Measurements from ENCODE around the gene CACNG4. TPM values are rescaled to one million over a fixed set of nuclear protein-coding genes. Genes with fewer than 3 reads are reported as not detected.
A peak's percentile ranks its signal among the peaks of the same experiment; 100 is the strongest.

Gene CACNG4
- polyA plus RNA-seq, 2 of the 4 experiments (the other 2 are of a cell fraction), result 6.2 to 10.2 TPM

DNA sequence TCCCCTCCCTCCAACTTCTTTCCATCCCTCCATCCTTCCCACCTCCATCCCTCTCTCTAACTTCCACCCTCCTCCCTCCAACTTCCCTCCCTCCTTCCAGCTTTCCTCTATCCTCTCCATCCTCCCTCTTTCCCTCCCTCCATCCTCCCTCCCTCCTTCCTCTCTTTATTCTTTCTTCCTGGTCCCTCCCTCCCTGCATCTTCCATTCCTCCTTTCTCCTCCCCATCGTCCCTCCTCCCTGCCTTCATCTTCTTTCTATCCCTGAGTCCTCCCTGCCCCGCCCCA lies 11.8 kb downstream of the CACNG4 start:
- ATAC-seq, result no peak
- TF ChIP-seq, protein P1, sequence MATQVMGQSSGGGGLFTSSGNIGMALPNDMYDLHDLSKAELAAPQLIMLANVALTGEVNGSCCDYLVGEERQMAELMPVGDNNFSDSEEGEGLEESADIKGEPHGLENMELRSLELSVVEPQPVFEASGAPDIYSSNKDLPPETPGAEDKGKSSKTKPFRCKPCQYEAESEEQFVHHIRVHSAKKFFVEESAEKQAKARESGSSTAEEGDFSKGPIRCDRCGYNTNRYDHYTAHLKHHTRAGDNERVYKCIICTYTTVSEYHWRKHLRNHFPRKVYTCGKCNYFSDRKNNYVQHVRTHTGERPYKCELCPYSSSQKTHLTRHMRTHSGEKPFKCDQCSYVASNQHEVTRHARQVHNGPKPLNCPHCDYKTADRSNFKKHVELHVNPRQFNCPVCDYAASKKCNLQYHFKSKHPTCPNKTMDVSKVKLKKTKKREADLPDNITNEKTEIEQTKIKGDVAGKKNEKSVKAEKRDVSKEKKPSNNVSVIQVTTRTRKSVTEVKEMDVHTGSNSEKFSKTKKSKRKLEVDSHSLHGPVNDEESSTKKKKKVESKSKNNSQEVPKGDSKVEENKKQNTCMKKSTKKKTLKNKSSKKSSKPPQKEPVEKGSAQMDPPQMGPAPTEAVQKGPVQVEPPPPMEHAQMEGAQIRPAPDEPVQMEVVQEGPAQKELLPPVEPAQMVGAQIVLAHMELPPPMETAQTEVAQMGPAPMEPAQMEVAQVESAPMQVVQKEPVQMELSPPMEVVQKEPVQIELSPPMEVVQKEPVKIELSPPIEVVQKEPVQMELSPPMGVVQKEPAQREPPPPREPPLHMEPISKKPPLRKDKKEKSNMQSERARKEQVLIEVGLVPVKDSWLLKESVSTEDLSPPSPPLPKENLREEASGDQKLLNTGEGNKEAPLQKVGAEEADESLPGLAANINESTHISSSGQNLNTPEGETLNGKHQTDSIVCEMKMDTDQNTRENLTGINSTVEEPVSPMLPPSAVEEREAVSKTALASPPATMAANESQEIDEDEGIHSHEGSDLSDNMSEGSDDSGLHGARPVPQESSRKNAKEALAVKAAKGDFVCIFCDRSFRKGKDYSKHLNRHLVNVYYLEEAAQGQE (IDR thresholded peaks at IDR 0.05), result no peak
- TF ChIP-seq HEYL (CRISPR knock-in tag; IDR thresholded peaks at IDR 0.05) (no peak), POLR2AphosphoS2 (conservative IDR thresholded peaks at IDR 0.05; ENCODE audit: low read length) (no peak), FOSL2 (IDR thresholded peaks at IDR 0.05) (no peak), FOSL2 (CRISPR knock-in tag; IDR thresholded peaks at IDR 0.05) (no peak), BHLHE40 (IDR thresholded peaks at IDR 0.05; ENCODE audit: low read depth, low read length) (no peak), CEBPB (IDR thresholded peaks at IDR 0.05) (no peak), ZNF302 (CRISPR knock-in tag; IDR thresholded peaks at IDR 0.05) (no peak), HOXA7 (CRISPR knock-in tag; IDR thresholded peaks at IDR 0.05) (no peak), RCOR1 (IDR thresholded peaks at IDR 0.05; ENCODE audit: low read depth, low read length) (no peak), NPAS2 (CRISPR knock-in tag; IDR thresholded peaks at IDR 0.05; ENCODE audit: borderline replicate concordance) (no peak), ZFP36 (IDR thresholded peaks at IDR 0.05; ENCODE audit: borderline replicate concordance, partially characterized antibody) (no peak), HOXB5 (CRISPR knock-in tag; IDR thresholded peaks at IDR 0.05) (no peak), KDM1A (IDR thresholded peaks at IDR 0.05; ENCODE audit: low read depth) (no peak), MYC (IDR thresholded peaks at IDR 0.05; ENCODE audit: borderline replicate concordance, low read length) (no peak)
- TF ChIP-seq, protein P2, sequence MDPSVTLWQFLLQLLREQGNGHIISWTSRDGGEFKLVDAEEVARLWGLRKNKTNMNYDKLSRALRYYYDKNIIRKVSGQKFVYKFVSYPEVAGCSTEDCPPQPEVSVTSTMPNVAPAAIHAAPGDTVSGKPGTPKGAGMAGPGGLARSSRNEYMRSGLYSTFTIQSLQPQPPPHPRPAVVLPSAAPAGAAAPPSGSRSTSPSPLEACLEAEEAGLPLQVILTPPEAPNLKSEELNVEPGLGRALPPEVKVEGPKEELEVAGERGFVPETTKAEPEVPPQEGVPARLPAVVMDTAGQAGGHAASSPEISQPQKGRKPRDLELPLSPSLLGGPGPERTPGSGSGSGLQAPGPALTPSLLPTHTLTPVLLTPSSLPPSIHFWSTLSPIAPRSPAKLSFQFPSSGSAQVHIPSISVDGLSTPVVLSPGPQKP (IDR thresholded peaks at IDR 0.05; ENCODE audit: low read depth, low read length), result no peak
- TF ChIP-seq, protein P3, sequence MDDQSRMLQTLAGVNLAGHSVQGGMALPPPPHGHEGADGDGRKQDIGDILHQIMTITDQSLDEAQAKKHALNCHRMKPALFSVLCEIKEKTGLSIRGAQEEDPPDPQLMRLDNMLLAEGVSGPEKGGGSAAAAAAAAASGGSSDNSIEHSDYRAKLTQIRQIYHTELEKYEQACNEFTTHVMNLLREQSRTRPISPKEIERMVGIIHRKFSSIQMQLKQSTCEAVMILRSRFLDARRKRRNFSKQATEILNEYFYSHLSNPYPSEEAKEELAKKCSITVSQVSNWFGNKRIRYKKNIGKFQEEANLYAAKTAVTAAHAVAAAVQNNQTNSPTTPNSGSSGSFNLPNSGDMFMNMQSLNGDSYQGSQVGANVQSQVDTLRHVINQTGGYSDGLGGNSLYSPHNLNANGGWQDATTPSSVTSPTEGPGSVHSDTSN (IDR thresholded peaks at IDR 0.05), result no peak
- TF ChIP-seq, protein P4, sequence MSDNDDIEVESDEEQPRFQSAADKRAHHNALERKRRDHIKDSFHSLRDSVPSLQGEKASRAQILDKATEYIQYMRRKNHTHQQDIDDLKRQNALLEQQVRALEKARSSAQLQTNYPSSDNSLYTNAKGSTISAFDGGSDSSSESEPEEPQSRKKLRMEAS (IDR thresholded peaks at IDR 0.05), result no peak
- DNase-seq (ENCODE audit: low read depth in 1 of 2, low spot score in 1 of 2), result no peak
- ChIA-PET POLR2A (no interaction called here), CTCF (interaction anchor here (3.2 kb wide), 1 partner anchor 60 kb away, joined by 20 read pairs; no protein-coding TSS in a partner anchor)
- H3K4me1 ChIP-seq, result peaks cover 16% of the 10 kb centered on the region
- no peak overlapping the region for H3K4me3 ChIP-seq
- H3K4me2 ChIP-seq, result no peak overlapping the region
- H3K9me3 ChIP-seq, result no peaks in the 10 kb centered on the region
- no peak overlapping the region for H3K27ac ChIP-seq
- 38% methylated on average over 1 of the region's 2 CpGs for WGBS (ENCODE audit: missing lambda C conversion rate)
- FAIRE-seq, result no peak

DNA sequence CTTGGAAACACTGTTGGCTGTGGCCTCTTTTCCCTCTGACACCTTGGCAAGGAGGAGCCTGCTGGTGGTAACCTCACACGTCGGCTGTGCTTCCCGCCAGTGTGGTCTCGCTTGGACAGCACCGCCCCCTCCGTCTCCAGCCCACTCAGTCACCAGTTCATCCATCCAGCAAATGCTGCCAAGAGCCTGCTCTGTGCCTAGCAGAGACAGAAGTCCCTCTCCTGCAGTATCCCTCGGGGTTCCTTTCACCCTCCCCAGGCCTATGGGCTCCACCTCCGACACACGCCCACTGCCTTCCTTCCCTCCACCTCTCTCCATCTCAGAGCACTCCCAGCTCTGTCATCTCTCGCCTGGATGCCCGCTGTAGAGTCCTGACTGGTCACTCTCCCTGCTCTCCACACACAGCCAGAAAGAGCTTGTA lies 12.3 kb downstream of the CACNG4 start:
- H3K27ac ChIP-seq, result no peak overlapping the region
- POLR2A ChIA-PET, result no interaction called here
- WGBS (ENCODE audit: missing lambda C conversion rate), result 59% methylated on average over 11 of the region's 11 CpGs
- ATAC-seq, result peak; percentile 37 to 52; a peak in 5 of 6 replicates
- CTCF ChIA-PET, result interaction anchor here (0.9 to 1.1 kb wide), 2 partner anchors 32 to 78 kb away, joined by 3 read pairs; no protein-coding TSS in a partner anchor
- no peaks in the 10 kb centered on the region for H3K9me3 ChIP-seq
- DNase-seq (ENCODE audit: low read depth in 1 of 2, low spot score in 1 of 2), result no peak
- H3K4me2 ChIP-seq, result no peak overlapping the region
- H3K4me3 ChIP-seq, result no peak overlapping the region
- no peak for FAIRE-seq
- peaks cover 16% of the 10 kb centered on the region for H3K4me1 ChIP-seq
- no peak for TF ChIP-seq RFX5 (IDR thresholded peaks at IDR 0.05)
- TF ChIP-seq, protein P5, sequence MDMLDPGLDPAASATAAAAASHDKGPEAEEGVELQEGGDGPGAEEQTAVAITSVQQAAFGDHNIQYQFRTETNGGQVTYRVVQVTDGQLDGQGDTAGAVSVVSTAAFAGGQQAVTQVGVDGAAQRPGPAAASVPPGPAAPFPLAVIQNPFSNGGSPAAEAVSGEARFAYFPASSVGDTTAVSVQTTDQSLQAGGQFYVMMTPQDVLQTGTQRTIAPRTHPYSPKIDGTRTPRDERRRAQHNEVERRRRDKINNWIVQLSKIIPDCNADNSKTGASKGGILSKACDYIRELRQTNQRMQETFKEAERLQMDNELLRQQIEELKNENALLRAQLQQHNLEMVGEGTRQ (IDR thresholded peaks at IDR 0.05), result no peak
- TF ChIP-seq, protein P6, sequence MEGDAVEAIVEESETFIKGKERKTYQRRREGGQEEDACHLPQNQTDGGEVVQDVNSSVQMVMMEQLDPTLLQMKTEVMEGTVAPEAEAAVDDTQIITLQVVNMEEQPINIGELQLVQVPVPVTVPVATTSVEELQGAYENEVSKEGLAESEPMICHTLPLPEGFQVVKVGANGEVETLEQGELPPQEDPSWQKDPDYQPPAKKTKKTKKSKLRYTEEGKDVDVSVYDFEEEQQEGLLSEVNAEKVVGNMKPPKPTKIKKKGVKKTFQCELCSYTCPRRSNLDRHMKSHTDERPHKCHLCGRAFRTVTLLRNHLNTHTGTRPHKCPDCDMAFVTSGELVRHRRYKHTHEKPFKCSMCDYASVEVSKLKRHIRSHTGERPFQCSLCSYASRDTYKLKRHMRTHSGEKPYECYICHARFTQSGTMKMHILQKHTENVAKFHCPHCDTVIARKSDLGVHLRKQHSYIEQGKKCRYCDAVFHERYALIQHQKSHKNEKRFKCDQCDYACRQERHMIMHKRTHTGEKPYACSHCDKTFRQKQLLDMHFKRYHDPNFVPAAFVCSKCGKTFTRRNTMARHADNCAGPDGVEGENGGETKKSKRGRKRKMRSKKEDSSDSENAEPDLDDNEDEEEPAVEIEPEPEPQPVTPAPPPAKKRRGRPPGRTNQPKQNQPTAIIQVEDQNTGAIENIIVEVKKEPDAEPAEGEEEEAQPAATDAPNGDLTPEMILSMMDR (IDR thresholded peaks at IDR 0.05), result no peak
- TF ChIP-seq POLR2AphosphoS2 (conservative IDR thresholded peaks at IDR 0.05; ENCODE audit: low read length), result no peak
- no peak for TF ChIP-seq BHLHE40 (IDR thresholded peaks at IDR 0.05; ENCODE audit: low read depth, low read length)
- TF ChIP-seq SREBF2 (IDR thresholded peaks at IDR 0.05), result no peak
- TF ChIP-seq ESRRA (IDR thresholded peaks at IDR 0.05; ENCODE audit: borderline replicate concordance, low read length), result no peak
- TF ChIP-seq HOXB5 (CRISPR knock-in tag; IDR thresholded peaks at IDR 0.05), result no peak
- TF ChIP-seq RAD21 (conservative IDR thresholded peaks at IDR 0.05 in 1 of 2, IDR thresholded peaks at IDR 0.05 in 1 of 2), result no peak
- TF ChIP-seq FOSB (CRISPR knock-in tag; IDR thresholded peaks at IDR 0.05), result no peak
- no peak for TF ChIP-seq TFCP2L1 (CRISPR knock-in tag; IDR thresholded peaks at IDR 0.05)
- TF ChIP-seq KDM1A (IDR thresholded peaks at IDR 0.05; ENCODE audit: low read depth), result no peak
- TF ChIP-seq CEBPB (IDR thresholded peaks at IDR 0.05), result no peak
- TF ChIP-seq, protein P7, sequence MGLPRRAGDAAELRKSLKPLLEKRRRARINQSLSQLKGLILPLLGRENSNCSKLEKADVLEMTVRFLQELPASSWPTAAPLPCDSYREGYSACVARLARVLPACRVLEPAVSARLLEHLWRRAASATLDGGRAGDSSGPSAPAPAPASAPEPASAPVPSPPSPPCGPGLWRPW (IDR thresholded peaks at IDR 0.05), result no peak
- TF ChIP-seq RCOR1 (IDR thresholded peaks at IDR 0.05; ENCODE audit: low read depth, low read length), result no peak
- no peak for TF ChIP-seq CBX8 (IDR thresholded peaks at IDR 0.05)
- TF ChIP-seq EHMT2 (IDR thresholded peaks at IDR 0.05; ENCODE audit: low read depth), result no peak
- no peak for TF ChIP-seq MAZ (IDR thresholded peaks at IDR 0.05; ENCODE audit: borderline replicate concordance, low read depth, low read length)

Measured in A549 (cell line).